CD8-positive, alpha-beta memory T cell (primary cell): ENCODE measurements around the gene SLAIN1. TPM values are rescaled to one million over a fixed set of nuclear protein-coding genes. Genes with fewer than 3 reads are reported as not detected.

ENCODE experiments used
- CTCF ChIA-PET: fragments of 350-600 bp; sonication (Branson Sonifier 250); formaldehyde crosslinking; loops from one replicate; lab custom pipeline; 2021; ENCODE audit warnings: antibody characterized with exemption; lab: Charles Lee
- POLR2A ChIA-PET: fragments of 350-600 bp; sonication (Branson Sonifier 250); formaldehyde crosslinking; loops from one replicate; lab custom pipeline; 2021; ENCODE audit warnings: antibody characterized with exemption; lab: Charles Lee
- DNase-seq, 5 donors: peaks; one replicate each; pipeline versions ENCODE4 v3.0.0 to v3.0.0-alpha.2; 2020 to 2022; ENCODE audit warnings: mixed read lengths in 1 of 5
- H3K27ac ChIP-seq: one replicate; pipeline ENCODE4 v1.7.0; 2013; ENCODE audit warnings: low read depth, mild to moderate bottlenecking, low read length, moderate library complexity
- H3K27me3 ChIP-seq: 2 replicates; pipeline ENCODE4 v1.7.0; 2013; ENCODE audit warnings: low read length, mild to moderate bottlenecking; ENCODE audit not compliant: insufficient read depth, poor library complexity, severe bottlenecking
- H3K36me3 ChIP-seq: 2 replicates; pipeline ENCODE4 v1.7.0; 2013; ENCODE audit warnings: mild to moderate bottlenecking, low read length, moderate library complexity; ENCODE audit not compliant: insufficient read depth
- H3K4me1 ChIP-seq: 2 replicates; pipeline ENCODE4 v1.7.0; 2013; ENCODE audit warnings: mild to moderate bottlenecking, low read length, moderate library complexity; ENCODE audit not compliant: insufficient read depth
- H3K4me3 ChIP-seq: 2 replicates; pipeline ENCODE4 v1.7.0; 2013; ENCODE audit warnings: mild to moderate bottlenecking, low read length
- H3K9me3 ChIP-seq: 2 replicates; pipeline ENCODE4 v1.7.0; 2013; ENCODE audit warnings: mild to moderate bottlenecking, low read length
- H3K27ac Mint-ChIP-seq, 8 donors: one replicate each; pipeline ENCODE4 v1.8.0; 2020 to 2021; ENCODE audit warnings: mixed read lengths in 8 of 8, mild to moderate bottlenecking in 6 of 8, inconsistent platforms in 3 of 8, moderate library complexity in 3 of 8
- H3K27me3 Mint-ChIP-seq, 2 donors: one replicate each; pipeline ENCODE4 v1.8.0; 2020 to 2021; ENCODE audit warnings: mixed read lengths in 2 of 2, mild to moderate bottlenecking in 1 of 2, moderate library complexity in 1 of 2
- H3K36me3 Mint-ChIP-seq, 3 donors: one replicate each; pipeline ENCODE4 v1.8.0; 2020 to 2021; ENCODE audit warnings: mixed read lengths in 3 of 3, inconsistent platforms in 1 of 3, mild to moderate bottlenecking in 1 of 3
- H3K4me1 Mint-ChIP-seq, 3 donors: one replicate each; pipeline ENCODE4 v1.8.0; 2020 to 2021; ENCODE audit warnings: mixed read lengths in 3 of 3, inconsistent platforms in 1 of 3, mild to moderate bottlenecking in 1 of 3
- H3K4me3 Mint-ChIP-seq, 7 donors: one replicate each; pipeline ENCODE4 v1.8.0; 2020 to 2021; ENCODE audit warnings: mixed read lengths in 7 of 7, mild to moderate bottlenecking in 6 of 7, moderate library complexity in 4 of 7, inconsistent platforms in 2 of 7
- H3K9me3 Mint-ChIP-seq, 5 donors: one replicate each; pipeline ENCODE4 v1.8.0; 2020 to 2022; ENCODE audit warnings: mixed read lengths in 5 of 5, mild to moderate bottlenecking in 3 of 5, moderate library complexity in 2 of 5, inconsistent platforms in 1 of 5
- polyA plus RNA-seq: library from polyadenylated mRNA; unstranded; fragments of 300-500 nt; fragmentation: Illumina TruSeq; gene quantifications from one replicate; pipeline ENCODE4 v1.2.3, GENCODE V29; 2021
- total RNA-seq, 2 experiments: library from RNA; stranded (reverse); gene quantifications; one replicate each; pipeline ENCODE4 v1.2.3, GENCODE V29; 2021

SLAIN1 gene
- total and polyA plus RNA-seq, 3 experiments from 2014 or later, result 29.6 to 43.3 (median 31.8) TPM

GRCh38 chr13:77698201-77699058 is 943 bp downstream of the SLAIN1 start:
- peak overlapping the region; percentile 94 for H3K4me3 ChIP-seq
- H3K27ac ChIP-seq, result peak overlapping the region; percentile 20
- ChIA-PET CTCF (no interaction called here), POLR2A (interaction anchor here (1.3 kb wide), 2 partner anchors 22 to 372 kb away, joined by 3 read pairs; partner anchors contain the start of gene MYCBP2)
- Mint-ChIP-seq H3K9me3 (peaks cover 0 to 2% (median 0%) of the 10 kb centered on the region in 5 donors), H3K36me3 (peaks cover 0 to 6% (median 0%) of the 10 kb centered on the region in 3 donors), H3K4me3 (peak overlapping the region; percentile 90 to 100 (median 98)), H3K27ac (peak overlapping the region; percentile 58 to 99 (median 95)), H3K27me3 (no peaks in the 10 kb centered on the region), H3K4me1 (peaks cover 46 to 63% (median 61%) of the 10 kb centered on the region in 3 donors)
- H3K4me1 ChIP-seq, result peaks cover 35% of the 10 kb centered on the region
- H3K36me3 ChIP-seq, result no peaks in the 10 kb centered on the region
- H3K27me3 ChIP-seq, result no peaks in the 10 kb centered on the region
- no peaks in the 10 kb centered on the region for H3K9me3 ChIP-seq
- DNase-seq, result peak; percentile 26 to 64 (median 52)

DNA sequence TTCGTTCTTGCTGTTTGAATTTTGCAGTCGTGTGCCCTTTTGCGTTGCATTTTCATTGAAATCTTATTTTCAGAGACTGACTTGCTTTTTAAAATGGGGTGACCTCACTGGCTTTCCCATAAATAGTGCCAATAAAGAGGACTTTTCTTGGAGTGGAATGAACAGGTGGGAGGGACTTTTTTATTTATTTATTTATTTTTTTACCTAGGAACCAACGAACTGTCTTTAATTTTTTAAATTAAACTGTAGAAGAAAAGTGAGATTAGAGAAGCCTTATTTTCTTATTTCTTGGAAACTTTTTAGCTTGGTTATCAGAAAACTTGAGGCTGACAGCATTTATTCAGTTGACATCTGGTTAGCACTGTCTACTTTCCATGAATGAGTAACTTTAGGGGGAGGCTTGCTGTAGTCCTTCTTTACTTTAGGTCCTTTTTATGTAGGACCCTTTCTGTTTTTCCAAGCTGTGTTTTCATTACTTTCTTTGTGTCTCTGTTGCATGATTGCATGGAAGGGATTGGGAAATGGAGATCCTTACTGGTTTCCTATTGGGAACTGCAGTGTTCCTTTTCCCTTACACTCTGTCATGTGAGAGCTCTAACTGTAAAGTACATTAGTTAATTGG is 1.7 kb downstream of the SLAIN1 start:
- H3K27me3 Mint-ChIP-seq, result no peaks in the 10 kb centered on the region
- ChIA-PET CTCF (no interaction called here), POLR2A (interaction anchor here (0.7 to 1.3 kb wide), 3 partner anchors 21 to 372 kb away, joined by 3 read pairs; partner anchors contain the start of gene MYCBP2)
- peak overlapping the region; percentile 94 for H3K4me3 ChIP-seq
- H3K4me1 ChIP-seq, result peaks cover 35% of the 10 kb centered on the region
- peak overlapping the region; percentile 58 to 99 (median 95) for H3K27ac Mint-ChIP-seq
- no peaks in the 10 kb centered on the region for H3K27me3 ChIP-seq
- no peak overlapping the region for H3K27ac ChIP-seq
- H3K9me3 Mint-ChIP-seq, result peaks cover 0 to 2% (median 0%) of the 10 kb centered on the region in 5 donors
- peaks cover 0 to 6% (median 0%) of the 10 kb centered on the region in 3 donors for H3K36me3 Mint-ChIP-seq
- no peaks in the 10 kb centered on the region for H3K36me3 ChIP-seq
- peaks cover 47 to 63% (median 61%) of the 10 kb centered on the region in 3 donors for H3K4me1 Mint-ChIP-seq
- no peaks in the 10 kb centered on the region for H3K9me3 ChIP-seq
- peak overlapping the region; percentile 90 to 100 (median 98) for H3K4me3 Mint-ChIP-seq
- no peak for DNase-seq

- H3K27ac ChIP-seq, result no peak overlapping the region
- H3K9me3 Mint-ChIP-seq, result peaks cover 0 to 2% (median 0%) of the 10 kb centered on the region in 5 donors
- ChIA-PET POLR2A (no interaction called here), CTCF (no interaction called here)
- peaks cover 42 to 58% (median 54%) of the 10 kb centered on the region in 3 donors for H3K4me1 Mint-ChIP-seq
- no peaks in the 10 kb centered on the region for H3K36me3 ChIP-seq
- H3K27me3 ChIP-seq, result no peaks in the 10 kb centered on the region
- H3K27me3 Mint-ChIP-seq, result no peaks in the 10 kb centered on the region
- peaks cover 0 to 9% (median 1%) of the 10 kb centered on the region in 3 donors for H3K36me3 Mint-ChIP-seq
- H3K9me3 ChIP-seq, result no peaks in the 10 kb centered on the region
- no peak overlapping the region for H3K4me3 ChIP-seq
- no peak for DNase-seq
- H3K27ac Mint-ChIP-seq, result no peak overlapping the region
- H3K4me1 ChIP-seq, result peaks cover 28% of the 10 kb centered on the region
- H3K4me3 Mint-ChIP-seq, result no peak overlapping the region
These were observed 3.8 kb downstream of the SLAIN1 start for GRCh38 chr13:77701305-77701704.

DNA sequence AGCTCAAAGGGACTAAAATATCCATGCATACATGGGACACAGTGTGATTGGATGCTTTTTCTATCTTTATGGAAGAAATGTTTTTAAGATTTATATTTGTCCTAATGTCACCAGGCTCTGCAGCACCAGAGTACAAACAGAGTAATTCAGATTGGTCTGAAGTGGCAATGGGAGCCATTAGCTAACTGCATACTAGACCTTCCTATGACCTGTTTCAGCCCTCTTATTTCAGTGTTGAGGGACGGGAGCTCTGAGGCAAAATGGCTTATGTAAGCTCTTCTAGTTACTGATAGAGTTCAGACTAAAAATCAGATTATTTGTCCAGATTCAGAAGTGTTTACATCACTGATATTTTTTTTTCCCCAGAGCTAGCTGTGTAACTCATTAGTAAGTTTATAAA is 4.9 kb downstream of the SLAIN1 start:
- peaks cover 0 to 2% (median 0%) of the 10 kb centered on the region in 5 donors for H3K9me3 Mint-ChIP-seq
- H3K27ac ChIP-seq, result no peak overlapping the region
- peaks cover 18% of the 10 kb centered on the region for H3K4me1 ChIP-seq
- CTCF ChIA-PET, result no interaction called here
- H3K27ac Mint-ChIP-seq, result no peak overlapping the region
- no peaks in the 10 kb centered on the region for H3K36me3 ChIP-seq
- H3K9me3 ChIP-seq, result no peaks in the 10 kb centered on the region
- no peak overlapping the region for H3K4me3 Mint-ChIP-seq
- no peak overlapping the region for H3K4me3 ChIP-seq
- peaks cover 5 to 18% (median 7%) of the 10 kb centered on the region in 3 donors for H3K36me3 Mint-ChIP-seq
- peaks cover 34 to 53% (median 46%) of the 10 kb centered on the region in 3 donors for H3K4me1 Mint-ChIP-seq
- no peak for DNase-seq
- H3K27me3 Mint-ChIP-seq, result no peaks in the 10 kb centered on the region
- POLR2A ChIA-PET, result no interaction called here
- H3K27me3 ChIP-seq, result no peaks in the 10 kb centered on the region

GRCh38 chr13:77703408-77703807 is 5.9 kb downstream of the SLAIN1 start:
- no peak for DNase-seq
- Mint-ChIP-seq H3K9me3 (peaks cover 0 to 3% (median 2%) of the 10 kb centered on the region in 5 donors), H3K4me3 (no peak overlapping the region), H3K4me1 (peaks cover 34 to 53% (median 46%) of the 10 kb centered on the region in 3 donors), H3K27me3 (no peaks in the 10 kb centered on the region), H3K27ac (no peak overlapping the region), H3K36me3 (peaks cover 15 to 27% (median 17%) of the 10 kb centered on the region in 3 donors)
- Histone ChIP-seq H3K36me3 (peaks cover 4% of the 10 kb centered on the region), H3K4me1 (peaks cover 18% of the 10 kb centered on the region), H3K4me3 (no peak overlapping the region), H3K27ac (no peak overlapping the region), H3K27me3 (no peaks in the 10 kb centered on the region), H3K9me3 (no peaks in the 10 kb centered on the region)
- ChIA-PET CTCF (no interaction called here), POLR2A (no interaction called here)

- Mint-ChIP-seq H3K27ac (no peak overlapping the region), H3K9me3 (peaks cover 7 to 29% (median 23%) of the 10 kb centered on the region in 5 donors), H3K27me3 (peaks cover 0 to 2% of the 10 kb centered on the region in 2 donors), H3K4me3 (no peak overlapping the region), H3K36me3 (peaks cover 3 to 21% (median 4%) of the 10 kb centered on the region in 3 donors), H3K4me1 (peaks cover 38 to 70% (median 57%) of the 10 kb centered on the region in 3 donors)
- Histone ChIP-seq H3K9me3 (no peaks in the 10 kb centered on the region), H3K27ac (no peak overlapping the region), H3K4me1 (peaks cover 3% of the 10 kb centered on the region), H3K27me3 (no peaks in the 10 kb centered on the region), H3K4me3 (no peak overlapping the region), H3K36me3 (no peaks in the 10 kb centered on the region)
- CTCF ChIA-PET, result interaction anchor here (1.3 kb wide), 1 partner anchor 11 kb away, joined by 3 read pairs; no protein-coding TSS in a partner anchor
- POLR2A ChIA-PET, result no interaction called here
- DNase-seq, result no peak
These were observed 16.8 kb downstream of the SLAIN1 start for GRCh38 chr13:77714119-77714755.

GRCh38 chr13:77715233-77715891 is 17.9 kb downstream of the SLAIN1 start:
- Histone ChIP-seq H3K9me3 (no peaks in the 10 kb centered on the region), H3K27ac (no peak overlapping the region), H3K36me3 (no peaks in the 10 kb centered on the region), H3K4me3 (no peak overlapping the region), H3K4me1 (peaks cover 3% of the 10 kb centered on the region), H3K27me3 (no peaks in the 10 kb centered on the region)
- peaks cover 8 to 19% (median 13%) of the 10 kb centered on the region in 3 donors for H3K36me3 Mint-ChIP-seq
- H3K4me1 Mint-ChIP-seq, result peaks cover 41 to 81% (median 63%) of the 10 kb centered on the region in 3 donors
- H3K9me3 Mint-ChIP-seq, result peaks cover 7 to 24% (median 20%) of the 10 kb centered on the region in 5 donors
- CTCF ChIA-PET, result interaction anchor here (1.3 kb wide), 1 partner anchor 10 kb away, joined by 3 read pairs; no protein-coding TSS in a partner anchor
- H3K27me3 Mint-ChIP-seq, result peaks cover 0 to 2% of the 10 kb centered on the region in 2 donors
- H3K4me3 Mint-ChIP-seq, result no peak overlapping the region
- peak overlapping the region in 4 of 8 donors; percentile 2 to 66 (median 10) for H3K27ac Mint-ChIP-seq
- POLR2A ChIA-PET, result no interaction called here
- no peak for DNase-seq
